ENCODE results near the gene HDAC5.
"Not testable (repeated sequence)": the region's sequence is repeated elsewhere in the genome, so short reads cannot be mapped to it uniquely, and the experiment has no call there.

HDAC5 gene

DNA sequence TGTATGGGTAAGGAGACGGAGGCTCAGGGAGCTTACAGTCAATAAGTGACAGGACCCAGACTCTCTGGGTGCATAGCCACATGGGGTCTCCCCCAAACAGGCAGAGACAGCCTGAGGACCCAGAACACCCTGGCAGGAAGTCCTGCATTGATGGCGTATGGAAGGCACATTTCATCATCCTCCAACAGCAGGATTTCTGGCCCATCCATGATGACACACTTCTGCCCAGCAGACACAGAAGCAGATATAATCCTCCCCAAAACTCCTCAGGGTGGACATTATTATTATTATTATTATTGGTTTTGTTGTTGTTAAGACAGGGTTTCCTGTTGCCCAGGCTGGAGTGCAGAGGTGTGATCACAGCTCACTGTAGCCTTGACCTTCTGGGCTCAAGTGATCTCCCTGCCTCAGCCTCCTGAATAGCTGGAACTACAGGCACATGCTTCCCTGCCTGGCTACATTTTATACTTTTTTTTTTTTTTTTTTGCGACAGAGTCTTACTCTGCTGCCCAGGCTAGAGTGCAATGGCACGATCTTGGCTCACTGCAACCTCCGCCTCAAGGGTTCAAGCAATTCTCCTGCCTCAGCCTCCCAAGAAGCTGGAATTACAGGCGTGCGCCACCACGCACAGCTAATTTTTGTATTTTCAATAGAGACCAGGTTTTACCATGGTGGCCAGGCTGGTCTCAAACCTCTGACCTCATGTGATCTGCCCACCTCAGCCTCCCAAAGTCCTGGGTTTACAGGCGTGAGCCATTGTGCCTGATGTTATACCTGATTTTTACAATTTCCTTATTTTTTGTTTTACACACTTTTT is 11.5 kb upstream of the HDAC5 start:
- DNase-seq (ENCODE audit: low read depth, low spot score), result no peak
- no peak overlapping the region for H3K27ac ChIP-seq

DNA sequence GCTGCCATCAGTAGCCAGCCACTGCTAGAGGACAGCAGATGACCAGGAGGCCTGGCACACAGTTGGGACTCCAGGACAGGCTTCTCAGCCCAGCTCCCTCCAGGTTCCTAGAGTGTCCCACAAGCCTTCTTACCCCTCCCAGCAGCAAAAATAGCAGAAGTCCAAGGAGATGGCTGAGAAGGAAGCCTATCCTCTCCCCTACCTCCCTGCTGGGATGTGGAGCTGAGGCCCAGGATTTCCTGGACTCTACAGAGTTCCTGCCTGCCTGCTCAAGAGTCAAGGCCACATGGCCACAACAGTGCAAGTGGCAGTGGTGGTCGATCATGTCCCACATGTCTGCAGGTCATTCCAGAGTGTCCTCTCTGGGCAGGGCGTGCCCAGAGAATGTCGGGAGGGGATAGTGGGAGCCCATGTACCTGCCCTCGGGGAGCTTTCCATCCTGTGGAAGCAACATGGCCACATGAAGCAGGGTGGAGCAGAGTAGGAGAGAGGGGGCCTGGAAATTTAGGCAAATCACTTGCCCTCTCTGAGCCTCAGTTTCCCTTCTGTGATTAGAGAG is 10.6 kb upstream of the HDAC5 start:
- no peak overlapping the region for H3K27ac ChIP-seq
- no peak for DNase-seq (ENCODE audit: low read depth, low spot score)

DNA sequence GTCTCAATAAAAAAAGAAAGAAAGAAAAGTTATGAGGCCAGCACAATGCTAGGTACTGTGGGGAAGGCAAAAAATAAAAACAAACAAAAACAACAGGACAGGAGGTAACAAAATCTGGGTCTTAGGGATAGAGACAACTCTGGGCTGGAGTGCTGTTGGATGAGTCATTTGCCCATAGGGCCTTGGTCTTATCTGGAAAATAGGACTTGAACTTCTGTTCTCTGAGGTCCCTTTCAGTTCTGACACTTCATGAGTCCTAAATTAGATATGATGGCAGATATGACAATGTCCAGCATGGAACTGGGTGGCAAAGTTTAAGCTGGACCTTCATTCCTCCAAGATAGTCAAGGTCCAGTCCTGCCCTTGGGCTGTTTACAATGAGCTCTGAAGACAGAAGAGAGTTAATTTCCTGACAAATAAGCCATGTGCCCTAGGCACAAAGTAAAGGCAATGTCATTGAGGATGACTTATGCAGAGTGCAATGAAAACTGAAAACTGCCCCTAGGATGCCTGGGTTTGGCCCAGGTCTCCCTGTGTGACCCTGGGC is 8.9 kb upstream of the HDAC5 start:
- H3K27ac ChIP-seq, result no peak overlapping the region
- DNase-seq (ENCODE audit: low read depth, low spot score), result no peak

DNA sequence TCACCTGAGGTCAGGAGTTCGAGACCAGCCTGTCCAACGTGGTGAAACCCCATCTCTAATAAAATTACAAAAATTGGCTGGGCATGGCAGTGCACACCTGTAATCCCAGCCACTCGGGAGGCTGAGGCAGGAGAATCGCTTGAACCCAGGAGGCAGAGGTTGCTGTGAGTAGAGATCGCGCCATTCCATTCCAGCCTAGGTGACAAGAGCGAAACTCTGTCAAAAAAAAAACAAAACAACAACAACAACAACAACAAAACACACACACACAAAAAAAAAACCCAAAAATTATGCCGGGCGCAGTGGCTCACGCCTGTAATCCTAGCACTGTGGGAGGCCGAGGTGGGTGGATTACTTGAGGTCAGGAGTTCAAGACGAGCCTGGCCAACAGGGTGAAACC is 7.9 kb upstream of the HDAC5 start:
- DNase-seq (ENCODE audit: low read depth, low spot score); H3K27ac ChIP-seq: not testable (repeated sequence)

DNA sequence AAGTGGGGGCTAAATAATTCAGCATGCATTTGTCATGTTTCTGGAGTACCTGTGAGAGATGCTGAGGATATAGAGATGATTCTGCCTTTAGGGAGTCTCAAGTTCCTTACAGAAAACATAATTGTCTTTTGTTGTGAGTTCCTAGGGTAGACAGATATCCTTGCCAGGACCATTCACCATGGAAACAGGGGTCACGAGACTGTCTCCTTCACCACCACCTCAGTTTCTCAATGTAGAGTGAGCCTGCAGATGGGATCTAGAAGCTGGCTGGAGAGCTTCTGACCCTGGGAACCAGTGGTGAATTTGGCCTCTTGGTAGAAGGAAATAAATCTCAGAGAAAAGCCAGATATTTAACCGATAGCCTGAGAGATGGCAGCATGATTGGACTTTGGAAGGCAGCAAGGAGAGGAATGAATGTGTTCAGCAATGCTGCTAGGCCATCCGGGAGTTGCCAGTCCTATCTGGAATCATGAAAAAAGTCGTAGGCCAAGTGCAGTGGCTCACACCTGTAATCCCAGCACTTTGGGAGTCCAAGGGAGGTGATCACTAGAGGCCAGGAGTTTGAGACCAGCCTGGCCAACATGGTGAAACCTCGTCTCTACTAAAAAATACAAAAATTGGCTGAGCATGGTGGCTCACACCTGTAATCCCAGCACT is 7.4 kb upstream of the HDAC5 start:
- H3K27ac ChIP-seq, result no peak overlapping the region
- no peak for DNase-seq (ENCODE audit: low read depth, low spot score)

DNA sequence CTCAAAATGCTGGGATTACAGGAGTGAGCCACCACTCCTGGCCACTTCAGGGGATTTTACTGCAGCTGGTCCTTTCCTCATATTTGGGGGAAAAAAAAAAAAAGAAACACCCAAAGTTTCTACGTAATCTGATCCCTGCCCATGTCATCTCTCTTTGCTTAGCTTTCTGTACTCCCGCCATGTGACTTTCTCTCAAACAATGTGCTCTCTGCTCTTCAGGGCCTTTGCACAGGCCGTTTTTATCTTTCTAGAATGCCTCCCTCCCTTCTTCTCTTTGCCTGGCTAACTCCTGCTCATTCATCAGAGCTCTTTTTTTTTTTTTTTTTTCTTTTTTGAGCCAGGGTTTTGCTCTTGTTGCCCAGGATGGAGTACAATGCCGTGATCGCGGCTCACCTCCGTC is 4.9 kb upstream of the HDAC5 start:
- no peak for DNase-seq (ENCODE audit: low read depth, low spot score)
- H3K27ac ChIP-seq, result no peak overlapping the region

DNA sequence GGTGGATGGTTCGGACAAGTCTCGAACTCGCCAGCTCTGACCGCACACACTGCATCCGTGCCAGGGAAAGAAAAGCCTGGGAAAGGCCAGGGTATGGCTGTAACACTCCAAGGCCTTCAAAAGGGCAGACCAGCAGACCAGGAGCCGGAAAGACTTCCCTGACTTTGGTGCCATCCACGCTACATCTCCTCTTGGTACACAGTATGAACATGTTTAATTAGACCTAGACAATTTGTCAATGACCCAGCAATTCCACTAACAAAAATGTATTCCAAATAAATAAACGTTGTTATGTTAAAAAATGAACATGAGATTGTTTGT is 637 bp upstream of the HDAC5 start:
- DNase-seq (ENCODE audit: low read depth, low spot score), result no peak
- H3K27ac ChIP-seq, result peak overlapping the region; percentile 84

GRCh38 chr17:44122816-44123355 is 555 bp downstream of the HDAC5 start:
- DNase-seq (ENCODE audit: low read depth, low spot score), result no peak
- no peak overlapping the region for H3K27ac ChIP-seq

DNA sequence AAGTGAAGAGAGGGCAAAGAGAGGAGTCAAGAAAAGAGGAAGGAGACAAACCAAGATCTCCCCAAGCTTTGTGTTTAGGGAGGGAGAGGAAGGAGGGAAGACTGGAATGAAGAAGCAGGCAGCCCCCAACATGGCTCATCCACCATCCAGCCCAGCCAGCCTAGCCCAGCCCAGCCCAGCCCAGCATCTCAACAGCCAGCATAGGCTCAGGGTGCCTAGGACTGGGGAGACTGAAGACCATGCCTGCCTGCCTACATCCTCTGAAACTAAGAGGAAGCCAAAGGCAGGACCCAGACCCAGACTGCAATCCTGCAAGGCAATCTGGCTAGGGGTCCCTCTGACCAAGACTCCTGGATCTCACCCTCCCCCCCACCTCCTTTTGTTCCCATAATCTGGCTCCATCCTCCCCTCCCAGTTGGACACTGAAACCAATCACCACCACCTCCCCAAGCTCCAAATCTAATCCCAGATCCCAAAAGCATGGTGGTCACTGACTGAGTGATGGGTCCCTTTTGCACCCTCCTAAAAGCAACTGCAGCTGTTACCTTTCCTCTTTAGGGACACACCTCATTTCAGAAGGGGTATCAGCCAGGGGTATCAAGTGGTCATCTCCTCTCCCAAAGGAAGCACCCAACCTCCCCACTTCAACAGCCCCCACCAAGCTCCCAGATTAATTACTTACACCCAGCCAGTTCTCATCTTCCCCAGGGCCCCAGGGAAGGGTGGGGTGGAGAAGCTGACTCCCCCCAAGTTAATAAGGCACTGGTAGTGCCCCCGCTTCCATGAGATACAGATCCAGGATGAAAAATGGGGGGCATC is 1.2 kb downstream of the HDAC5 start:
- H3K27ac ChIP-seq, result no peak overlapping the region
- no peak for DNase-seq (ENCODE audit: low read depth, low spot score)

- no peak for DNase-seq (ENCODE audit: low read depth, low spot score)
- H3K27ac ChIP-seq, result no peak overlapping the region
Observed at GRCh38 chr17:44120851-44121605, 2.4 kb downstream of the HDAC5 start.

DNA sequence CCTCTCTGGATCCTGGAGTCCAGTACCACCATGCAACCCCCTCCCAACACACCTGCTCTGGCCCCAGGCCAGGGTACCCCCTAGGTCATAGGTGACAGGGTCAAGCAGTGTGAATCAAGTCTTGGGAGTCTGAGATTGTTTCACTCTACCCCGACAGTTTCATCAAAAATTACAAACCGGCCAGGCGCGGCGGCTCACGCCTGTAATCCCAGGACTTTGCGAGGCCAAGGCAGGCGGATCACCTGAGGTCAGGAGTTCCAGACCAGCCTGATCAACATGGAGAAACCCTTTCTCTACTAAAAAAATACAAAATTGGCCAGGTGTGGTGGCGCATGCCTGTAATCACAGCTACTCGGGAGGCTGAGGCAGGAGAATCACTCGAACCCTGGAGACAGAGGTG is 3.2 kb downstream of the HDAC5 start:
- not testable (repeated sequence) for H3K27ac ChIP-seq; DNase-seq (ENCODE audit: low read depth, low spot score)

DNA sequence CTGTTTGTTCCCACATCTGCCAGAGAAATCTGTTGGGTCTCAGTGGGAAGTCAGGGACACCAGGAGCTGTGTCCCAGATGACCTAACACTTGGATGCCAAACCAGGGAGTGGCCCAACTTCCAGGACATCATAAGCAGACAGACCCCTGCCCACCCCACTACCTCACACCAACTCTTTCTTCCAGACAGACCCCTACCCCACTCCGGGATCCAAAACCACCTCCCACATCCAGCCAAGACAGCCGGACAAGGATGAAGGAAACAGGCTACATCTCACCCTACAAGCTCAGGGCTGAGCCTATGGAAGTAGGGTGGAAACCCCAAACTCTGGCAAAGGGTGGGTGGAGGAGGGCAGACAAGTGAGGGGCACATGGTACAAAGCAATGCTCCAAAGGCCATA is 3.6 kb downstream of the HDAC5 start:
- no peak overlapping the region for H3K27ac ChIP-seq
- DNase-seq (ENCODE audit: low read depth, low spot score), result no peak

GRCh38 chr17:44119062-44119461 is 4.4 kb downstream of the HDAC5 start:
- no peak overlapping the region for H3K27ac ChIP-seq
- no peak for DNase-seq (ENCODE audit: low read depth, low spot score)

DNA sequence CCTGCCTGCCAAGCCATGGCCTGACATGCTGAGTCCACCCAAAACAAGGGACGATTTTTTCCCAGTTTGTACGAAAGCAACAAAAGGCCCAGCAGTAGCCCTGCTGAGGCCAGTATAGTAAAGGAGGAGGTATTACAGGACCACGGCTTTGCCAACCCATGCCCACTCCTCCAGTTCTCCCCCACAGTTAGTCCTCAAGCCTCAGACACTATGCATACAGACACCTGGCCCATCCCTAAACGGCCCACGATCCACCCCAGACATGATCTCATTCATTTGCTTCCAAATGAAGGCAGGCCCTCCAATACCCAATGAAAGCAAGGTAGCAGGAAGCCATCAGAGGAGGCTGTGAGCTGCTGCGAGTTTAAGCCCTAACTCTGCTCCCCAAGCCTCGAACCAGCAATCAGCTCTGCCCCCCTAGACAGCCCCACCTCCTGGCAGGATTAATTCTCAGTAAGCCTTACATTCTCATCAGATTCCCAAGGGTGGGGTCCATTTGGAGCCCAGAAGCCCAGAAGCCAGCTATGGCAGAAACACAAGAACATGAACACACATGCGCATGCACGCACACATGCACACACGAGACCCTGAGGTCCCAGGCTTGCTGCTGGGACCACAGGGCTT is 4.9 kb downstream of the HDAC5 start:
- DNase-seq (ENCODE audit: low read depth, low spot score), result no peak
- H3K27ac ChIP-seq, result no peak overlapping the region

DNA sequence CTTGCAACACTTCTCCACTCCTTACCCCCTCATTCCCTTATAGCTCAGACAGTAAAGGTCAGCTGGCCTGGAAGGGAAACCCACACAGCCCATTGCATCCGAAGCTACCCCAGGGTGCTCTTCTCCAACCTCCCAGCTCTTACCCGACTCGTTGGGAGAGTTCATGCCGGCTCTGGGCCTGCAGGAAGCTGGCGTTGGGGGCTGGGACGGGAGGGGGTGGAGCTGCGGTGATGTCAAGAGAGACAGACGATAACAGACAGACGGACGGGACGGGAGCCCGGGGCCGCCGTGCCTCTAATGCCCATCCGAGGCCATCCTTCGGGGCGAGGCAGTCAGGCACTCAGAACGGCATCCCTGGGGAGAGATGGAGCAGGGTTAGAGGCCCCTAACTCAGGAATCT is 6.1 kb downstream of the HDAC5 start:
- DNase-seq (ENCODE audit: low read depth, low spot score), result no peak
- H3K27ac ChIP-seq, result no peak overlapping the region

DNA sequence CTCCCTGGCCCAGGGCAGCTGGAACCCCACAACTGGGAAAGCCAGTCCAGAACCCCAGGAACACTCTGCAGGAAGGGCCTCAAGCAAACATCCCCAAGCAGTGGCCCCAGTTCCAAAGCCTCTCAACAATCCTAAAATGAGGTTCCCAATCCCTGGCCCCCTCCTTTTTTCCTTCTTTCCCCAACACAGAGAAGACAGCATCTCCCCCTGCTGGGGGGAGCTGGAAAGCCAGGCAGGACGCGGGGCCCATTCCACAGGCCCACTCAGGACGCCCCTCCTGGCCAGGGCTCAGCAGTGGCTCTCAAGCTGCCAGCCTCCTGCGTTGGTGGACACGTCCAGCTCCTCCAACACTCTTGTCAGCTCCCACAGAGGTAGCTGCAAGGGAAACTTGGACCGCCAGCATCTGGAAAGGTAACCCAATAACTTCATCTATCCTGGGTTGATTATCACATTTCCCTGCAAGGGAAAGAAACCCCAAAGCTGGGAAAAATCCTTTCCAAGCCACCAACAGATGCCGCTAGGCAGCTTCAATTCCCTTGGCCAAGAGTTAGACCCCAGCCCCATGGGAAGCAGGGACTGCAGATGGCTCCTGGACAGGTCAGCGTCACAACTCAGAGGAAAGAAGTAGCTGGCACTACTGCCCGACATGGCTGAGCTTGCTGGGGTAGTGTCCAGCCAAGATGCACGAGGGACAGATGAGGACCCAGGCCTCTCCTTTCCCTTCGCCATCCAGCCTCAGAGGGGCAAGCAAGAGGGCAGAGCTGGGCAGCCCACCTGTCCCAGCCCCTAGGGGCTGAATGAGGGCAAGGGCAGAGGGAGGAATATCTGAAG is 7.6 kb downstream of the HDAC5 start:
- no peak overlapping the region for H3K27ac ChIP-seq

GRCh38 chr17:44113868-44114840 is 9.3 kb downstream of the HDAC5 start:
- no peak overlapping the region for H3K27ac ChIP-seq
- DNase-seq (ENCODE audit: low read depth, low spot score), result no peak

More for the DNA sequence above, 7.6 kb downstream of the HDAC5 start:
- DNase-seq (ENCODE audit: low read depth, low spot score), result no peak
